IMR-90 (cell line): ENCODE measurements around the gene LBP. TPM values are rescaled to one million over a fixed set of nuclear protein-coding genes. Genes with fewer than 3 reads are reported as not detected.

Experiments used
- ATAC-seq: fragments of 200-7000 bp; cut with Tn5 transposase; 2 replicates; pipeline ENCODE4 v1.9.1; 2020; ENCODE audit warnings: low read depth, mild to moderate bottlenecking, moderate library complexity
- BruUV-seq: library from RNA; stranded (reverse); fragments of 400-500 nt; replicated peaks from 2 replicates; lab custom pipeline; 2021; lab: Mats Ljungman, UMichigan
- CTCF ChIA-PET: fragments of 300-600 bp; formaldehyde crosslinking; extraction: SDS; loops from one replicate; lab custom pipeline; 2021; ENCODE audit warnings: antibody characterized with exemption; lab: Yijun Ruan, JAX
- POLR2A ChIA-PET: fragments of 300-600 bp; sonication (Branson Sonifier 250); formaldehyde crosslinking; loops from one replicate; lab custom pipeline; 2022; ENCODE audit warnings: antibody characterized with exemption; ENCODE audit not compliant: unreplicated experiment; lab: Charles Lee
- DNase-seq: peaks from one replicate; pipeline ENCODE4 v3.0.0; 2013
- H2AFZ ChIP-seq: replicated peaks from 2 replicates; pipeline ENCODE3; 2013; ENCODE audit warnings: low read length, mild to moderate bottlenecking; ENCODE audit not compliant: poor library complexity
- H2AK5ac ChIP-seq: 2 replicates; pipeline ENCODE4 v1.6.1; 2013; ENCODE audit warnings: low read depth, low read length, inconsistent platforms
- H2AK9ac ChIP-seq: replicated peaks from 2 replicates; pipeline ENCODE3; 2013; ENCODE audit warnings: mild to moderate bottlenecking, low read depth, low read length, moderate library complexity; ENCODE audit not compliant: poor library complexity
- H2BK120ac ChIP-seq: 2 replicates; pipeline ENCODE4 v1.6.1; 2013; ENCODE audit warnings: low read depth, low read length, inconsistent platforms
- H2BK15ac ChIP-seq: 3 replicates; pipeline ENCODE4 v1.6.1; 2013; ENCODE audit warnings: low read depth, low read length, inconsistent platforms
- H2BK20ac ChIP-seq: 2 replicates; pipeline ENCODE4 v1.6.1; 2013; ENCODE audit warnings: low read depth, mild to moderate bottlenecking, inconsistent platforms, low read length, moderate library complexity
- H2BK5ac ChIP-seq: 2 replicates; pipeline ENCODE4 v1.6.1; 2013; ENCODE audit warnings: mild to moderate bottlenecking, low read depth, low read length, inconsistent platforms; ENCODE audit not compliant: poor library complexity, severe bottlenecking
- H3K14ac ChIP-seq: replicated peaks from 2 replicates; pipeline ENCODE4 v1.6.1; 2013; ENCODE audit warnings: low read depth, low read length, inconsistent platforms
- H3K18ac ChIP-seq: 2 replicates; pipeline ENCODE4 v1.6.1; 2013; ENCODE audit warnings: low read depth, low read length, control low read depth
- H3K23ac ChIP-seq: 2 replicates; pipeline ENCODE4 v1.6.1; 2013; ENCODE audit warnings: low read depth, low read length, inconsistent platforms
- H3K27ac ChIP-seq: 2 replicates; pipeline ENCODE4 v1.5.1; 2013; ENCODE audit warnings: mild to moderate bottlenecking, control low read depth, low read length; ENCODE audit not compliant: insufficient read depth
- H3K27me3 ChIP-seq: 2 replicates; pipeline ENCODE4 v1.6.1; 2013; ENCODE audit warnings: low read length; ENCODE audit not compliant: control insufficient read depth, insufficient read depth
- H3K36me3 ChIP-seq: 2 replicates; pipeline ENCODE4 v1.6.1; 2013; ENCODE audit warnings: low read length, mixed read lengths; ENCODE audit not compliant: control insufficient read depth, insufficient read depth
- H3K4ac ChIP-seq: 2 replicates; pipeline ENCODE4 v1.6.1; 2013; ENCODE audit warnings: low read depth, low read length, inconsistent platforms
- H3K4me1 ChIP-seq: 2 replicates; pipeline ENCODE4 v1.6.1; 2013; ENCODE audit warnings: low read length, mixed read lengths; ENCODE audit not compliant: control insufficient read depth, insufficient read depth
- H3K4me2 ChIP-seq: 2 replicates; pipeline ENCODE4 v1.6.1; 2013; ENCODE audit warnings: low read depth, mild to moderate bottlenecking, control low read depth, low read length, moderate library complexity
- H3K4me3 ChIP-seq: 2 replicates; pipeline ENCODE4 v1.5.1; 2013; ENCODE audit warnings: low read depth, mild to moderate bottlenecking, control low read depth, low read length, moderate library complexity; ENCODE audit not compliant: insufficient read depth
- H3K56ac ChIP-seq: 2 replicates; pipeline ENCODE4 v1.6.1; 2013; ENCODE audit warnings: low read length, inconsistent platforms; ENCODE audit not compliant: insufficient read depth; ENCODE audit errors: extremely low read depth
- H3K79me1 ChIP-seq, 2 experiments: 2 replicates each; pipeline ENCODE4 v1.6.1; 2013; ENCODE audit warnings: low read length in 2 of 2, inconsistent platforms in 1 of 2, low read depth in 1 of 2
- H3K9ac ChIP-seq: 2 replicates; pipeline ENCODE4 v1.6.1; 2013; ENCODE audit warnings: low read depth, low read length, control low read depth
- H3K9me1 ChIP-seq: 2 replicates; pipeline ENCODE4 v1.6.1; 2013; ENCODE audit warnings: low read length, inconsistent platforms; ENCODE audit not compliant: insufficient read depth
- H3K9me3 ChIP-seq: 2 replicates; pipeline ENCODE4 v1.6.1; 2013; ENCODE audit warnings: low read length; ENCODE audit not compliant: control insufficient read depth, insufficient read depth
- H4K20me1 ChIP-seq: 2 replicates; pipeline ENCODE4 v1.6.1; 2013; ENCODE audit warnings: low read length, inconsistent platforms; ENCODE audit not compliant: insufficient read depth
- H4K5ac ChIP-seq: 2 replicates; pipeline ENCODE4 v1.6.1; 2013; ENCODE audit warnings: mild to moderate bottlenecking, low read depth, low read length, control low read depth
- H4K8ac ChIP-seq, 2 experiments: 2 replicates each; pipeline ENCODE4 v1.6.1; 2013; ENCODE audit warnings: low read depth in 2 of 2, low read length in 2 of 2, control low read depth in 1 of 2, inconsistent platforms in 1 of 2
- H4K91ac ChIP-seq: 2 replicates; pipeline ENCODE4 v1.6.1; 2013; ENCODE audit warnings: low read depth, low read length, inconsistent platforms; ENCODE audit not compliant: insufficient read depth
- BHLHE40 ChIP-seq: fragments of 150-350 bp; IDR thresholded peaks from 2 replicates; pipeline ENCODE4 v1.6.1; 2016; ENCODE audit warnings: mild to moderate bottlenecking, low read depth, low read length
- CEBPB ChIP-seq: IDR thresholded peaks from 2 replicates; pipeline ENCODE4 v1.6.1; 2012; ENCODE audit warnings: low read depth, low read length, improper control_type of control experiment
- CHD1 ChIP-seq: IDR thresholded peaks from 2 replicates; pipeline ENCODE4 v1.6.1; 2012; ENCODE audit warnings: low read depth, low read length, improper control_type of control experiment
- ELK1 ChIP-seq: fragments of 150-350 bp; IDR thresholded peaks from 2 replicates; pipeline ENCODE4 v1.6.1; 2016; ENCODE audit warnings: low read depth, mild to moderate bottlenecking, low read length, moderate library complexity, borderline replicate concordance
- FOS ChIP-seq: fragments of 150-350 bp; IDR thresholded peaks from 2 replicates; pipeline ENCODE4 v1.6.1; 2016; ENCODE audit warnings: low read depth, low read length
- MAFK ChIP-seq: IDR thresholded peaks from 2 replicates; pipeline ENCODE4 v1.6.1; 2012; ENCODE audit warnings: low read depth, low read length, improper control_type of control experiment
- NFE2L2 ChIP-seq: fragments of 150-350 bp; IDR thresholded peaks from 2 replicates; pipeline ENCODE4 v1.6.1; 2016; ENCODE audit warnings: low read depth, mild to moderate bottlenecking, low read length
- RAD21 ChIP-seq: IDR thresholded peaks from 2 replicates; pipeline ENCODE4 v1.6.1; 2012; ENCODE audit warnings: low read length, improper control_type of control experiment
- RCOR1 ChIP-seq: IDR thresholded peaks from 2 replicates; pipeline ENCODE4 v1.6.1; 2012; ENCODE audit warnings: mild to moderate bottlenecking, low read length, improper control_type of control experiment; ENCODE audit not compliant: insufficient replicate concordance
- RFX5 ChIP-seq: IDR thresholded peaks from 2 replicates; pipeline ENCODE4 v1.8.0; 2012; ENCODE audit warnings: low read depth, mild to moderate bottlenecking, low read length, moderate library complexity
- SMC3 ChIP-seq: fragments of 150-350 bp; IDR thresholded peaks from 2 replicates; pipeline ENCODE4 v1.6.1; 2016; ENCODE audit warnings: low read depth, mild to moderate bottlenecking, antibody characterized with exemption, low read length, moderate library complexity
- USF2 ChIP-seq: fragments of 150-350 bp; IDR thresholded peaks from 2 replicates; pipeline ENCODE4 v1.6.1; 2017; ENCODE audit warnings: mild to moderate bottlenecking, antibody characterized with exemption, low read length, low read depth
- WGBS, 2 experiments: methylation state at CpG; one replicate each; pipeline versions ENCODE4 v1.1.5 to v1.1.7; 2013; ENCODE audit warnings: missing lambda C conversion rate in 2 of 2; ENCODE audit not compliant: insufficient read length in 1 of 2; ENCODE audit errors: extremely low coverage in 2 of 2; 5-methylcytosine and 5-hydroxymethylcytosine counted together
- dilution Hi-C: fragments of 300-500 bp; cut with HindIII; formaldehyde crosslinking; loops from one replicate; pipeline ENCODE4 v1.14.3; 2018; ENCODE audit warnings: low sequenced_read_pairs; ENCODE audit not compliant: unreplicated experiment
- in situ Hi-C: fragments of 300-500 bp; cut with MboI; formaldehyde crosslinking; loops from 3 replicates; pipeline ENCODE4 v1.14.3; 2019; ENCODE audit warnings: low sequenced_read_pairs, inconsistent platforms, mixed read lengths
- intact Hi-C: fragments of 100-400 bp; cut with micrococcal nuclease; formaldehyde crosslinking; loops from 2 replicates; pipeline ENCODE4 v1.10.0; 2022
- polyA plus RNA-seq, 3 experiments: library from polyadenylated mRNA; depleted of rRNA; stranded (reverse); fragments of >200 nt; gene quantifications; 2 replicates each; pipeline ENCODE4 v1.2.3, GENCODE V29; 2012; ENCODE audit warnings: low replicate concordance in 1 of 3
- total RNA-seq: library from RNA; depleted of rRNA; stranded (reverse); fragments of >200 nt; gene quantifications from 2 replicates; pipeline ENCODE4 v1.2.3, GENCODE V29; 2012

LBP gene
- total and polyA plus RNA-seq, 2 of the 4 experiments (the other 2 are of a cell fraction) = not detected

GRCh38 chr20:38377039-38377685 lies 30.9 kb downstream of the LBP start:
- Histone ChIP-seq H3K27me3 (peaks cover 38% of the 10 kb centered on the region), H2BK120ac (no peak overlapping the region), H3K27ac (no peak overlapping the region), H3K18ac (no peak overlapping the region), H2AK9ac (no peak overlapping the region), H3K9me3 (no peaks in the 10 kb centered on the region), H3K36me3 (no peaks in the 10 kb centered on the region), H3K79me1 (no peaks in the 10 kb centered on the region), H3K56ac (no peak overlapping the region), H4K91ac (no peak overlapping the region), H2BK20ac (no peak overlapping the region), H3K23ac (no peak overlapping the region), H4K20me1 (no peaks in the 10 kb centered on the region), H4K5ac (no peak overlapping the region), H3K4me3 (no peak overlapping the region), H3K4me2 (no peak overlapping the region), H3K9ac (no peak overlapping the region), H2AK5ac (no peak overlapping the region), H3K9me1 (no peaks in the 10 kb centered on the region), H2BK15ac (no peak overlapping the region), H2BK5ac (no peak overlapping the region), H3K4ac (no peak overlapping the region), H3K4me1 (no peaks in the 10 kb centered on the region), H2AFZ (no peak overlapping the region), H4K8ac (no peak overlapping the region), H3K14ac (no peak overlapping the region)
- CTCF ChIA-PET = no interaction called here
- DNase-seq = no peak
- no peak for TF ChIP-seq SMC3
- no peak for TF ChIP-seq USF2
- TF ChIP-seq CEBPB = no peak
- TF ChIP-seq RAD21 = no peak
- TF ChIP-seq NFE2L2 = no peak
- TF ChIP-seq BHLHE40 = no peak
- TF ChIP-seq CHD1 = no peak
- no peak for TF ChIP-seq RCOR1
- no peak for TF ChIP-seq ELK1
- TF ChIP-seq RFX5 = no peak
- TF ChIP-seq MAFK = no peak
- TF ChIP-seq FOS = no peak
- in situ Hi-C loops = loop anchor here (25.0 kb wide), 1 partner anchor 1115 kb away; the partner anchor contains the start of gene GHRH
- POLR2A ChIA-PET = no interaction called here
- 81% methylated on average over 4 of the region's 11 CpGs; no CpG with 5 or more reads in 1 of the 2 experiments for WGBS, 2 experiments
- dilution Hi-C loops = no loop called here
- no peak for ATAC-seq
- no TSS peak for BruUV-seq
- intact Hi-C loops = no loop called here
